ENCODE results near the gene ACO1. TPM values are rescaled to one million over a fixed set of nuclear protein-coding genes. Genes with fewer than 3 reads are reported as not detected.
A peak's percentile ranks its signal among the peaks of the same experiment; 100 is the strongest.

The ACO1 gene
- total RNA-seq, 1 experiment from 2014 or later = 36.2 TPM

- no peak overlapping the region for H3K9ac ChIP-seq (ENCODE audit: low read length)
- H3K4me1 ChIP-seq (ENCODE audit: control insufficient read depth in 1 of 2, insufficient read depth in 2 of 2, low read length in 2 of 2) = peaks cover 4 to 6% of the 10 kb centered on the region in 2 experiments; a peak in 2 of 4 replicates
- ChIA-PET CTCF (no interaction called here), RAD21 (ENCODE audit: low non-redundant PET in 1 of 2, low total read pairs in 2 of 2, uncharacterized antibody in 2 of 2, unreplicated experiment in 2 of 2) (no interaction called here), POLR2A (no interaction called here)
- H4K20me1 ChIP-seq (ENCODE audit: insufficient read depth) = no peaks in the 10 kb centered on the region
- no peak overlapping the region for H3K4me2 ChIP-seq (ENCODE audit: low read length)
- no peak overlapping the region for H3K4me3 ChIP-seq (replicated peaks in 1 of 2; ENCODE audit: low read depth in 1 of 2, low read length in 2 of 2)
- ATAC-seq = no peak
- H2AFZ ChIP-seq (ENCODE audit: low read depth, low read length, poor library complexity, severe bottlenecking) = no peak overlapping the region
- no TSS peak for BruUV-seq (replicated peaks)
- H3K9me3 ChIP-seq (ENCODE audit: control insufficient read depth in 1 of 2, insufficient read depth in 1 of 2, low read depth in 1 of 2, low read length in 2 of 2) = no peaks in the 10 kb centered on the region
- peaks cover 15% of the 10 kb centered on the region; the same call in 1 of the 2 replicates for H3K79me2 ChIP-seq (ENCODE audit: insufficient read depth, low read length)
- H3K27ac ChIP-seq (ENCODE audit: low read depth, low read length) = no peak overlapping the region
- H3K9me2 ChIP-seq (ENCODE audit: insufficient read depth) = no peaks in the 10 kb centered on the region
- intact Hi-C loops (cut with micrococcal nuclease) = no loop called here
- no peaks in the 10 kb centered on the region for H3K36me3 ChIP-seq (ENCODE audit: control insufficient read depth in 1 of 2, insufficient read depth in 2 of 2, low read length in 2 of 2)
- no peak for DNase-seq (ENCODE audit: low read depth, low spot score)
- TF ChIP-seq JUND (IDR thresholded peaks at IDR 0.05) (no peak), SIN3A (IDR thresholded peaks at IDR 0.05; ENCODE audit: low read depth) (no peak)
- H3K27me3 ChIP-seq (ENCODE audit: insufficient read depth, low read length) = no peaks in the 10 kb centered on the region
Measured at GRCh38 chr9:32394381-32395049, 10.1 kb downstream of the ACO1 start.

- ATAC-seq = 0 out of 2 replicates have a peak, but pooled peaks have one; percentile 50
- no peaks in the 10 kb centered on the region for H3K27me3 ChIP-seq (ENCODE audit: insufficient read depth, low read length)
- DNase-seq (ENCODE audit: low read depth, low spot score) = no peak
- H2AFZ ChIP-seq (ENCODE audit: low read depth, low read length, poor library complexity, severe bottlenecking) = no peak overlapping the region
- BruUV-seq (replicated peaks) = no TSS peak
- H3K27ac ChIP-seq (ENCODE audit: low read depth, low read length) = no peak overlapping the region
- H3K4me3 ChIP-seq (replicated peaks in 1 of 2; ENCODE audit: low read depth in 1 of 2, low read length in 2 of 2) = no peak overlapping the region
- H4K20me1 ChIP-seq (ENCODE audit: insufficient read depth) = no peaks in the 10 kb centered on the region
- peaks cover 4 to 6% of the 10 kb centered on the region in 2 experiments; a peak in 2 of 4 replicates for H3K4me1 ChIP-seq (ENCODE audit: control insufficient read depth in 1 of 2, insufficient read depth in 2 of 2, low read length in 2 of 2)
- ChIA-PET RAD21 (ENCODE audit: low non-redundant PET in 1 of 2, low total read pairs in 2 of 2, uncharacterized antibody in 2 of 2, unreplicated experiment in 2 of 2) (no interaction called here), CTCF (no interaction called here), POLR2A (no interaction called here)
- H3K36me3 ChIP-seq (ENCODE audit: control insufficient read depth in 1 of 2, insufficient read depth in 2 of 2, low read length in 2 of 2) = no peaks in the 10 kb centered on the region
- peaks cover 18% of the 10 kb centered on the region; the same call in 1 of the 2 replicates for H3K79me2 ChIP-seq (ENCODE audit: insufficient read depth, low read length)
- H3K9me2 ChIP-seq (ENCODE audit: insufficient read depth) = no peaks in the 10 kb centered on the region
- no peak overlapping the region for H3K4me2 ChIP-seq (ENCODE audit: low read length)
- H3K9me3 ChIP-seq (ENCODE audit: control insufficient read depth in 1 of 2, insufficient read depth in 1 of 2, low read depth in 1 of 2, low read length in 2 of 2) = no peaks in the 10 kb centered on the region
- intact Hi-C loops (cut with micrococcal nuclease) = no loop called here
- no peak overlapping the region for H3K9ac ChIP-seq (ENCODE audit: low read length)
- no peak for TF ChIP-seq TCF7L2 (IDR thresholded peaks at IDR 0.05; ENCODE audit: borderline replicate concordance, extremely low read depth, insufficient read depth, insufficient read length)
- TF ChIP-seq MAX (IDR thresholded peaks at IDR 0.05) = no peak
- no peak for TF ChIP-seq FOSL1 (IDR thresholded peaks at IDR 0.05; ENCODE audit: low read depth)
- no peak for TF ChIP-seq POLR2A (IDR thresholded peaks at IDR 0.05; ENCODE audit: borderline replicate concordance, extremely low read depth, insufficient read depth, insufficient read length)
- no peak for TF ChIP-seq SP1 (IDR thresholded peaks at IDR 0.05; ENCODE audit: low read depth)
- TF ChIP-seq ZBTB33 (IDR thresholded peaks at IDR 0.05; ENCODE audit: extremely low read depth, insufficient replicate concordance, low read length) = no peak
- TF ChIP-seq JUND (IDR thresholded peaks at IDR 0.05) = no peak
- no peak for TF ChIP-seq YY1 (IDR thresholded peaks at IDR 0.05; ENCODE audit: extremely low read depth, insufficient replicate concordance, low read depth, low read length)
- TF ChIP-seq ELF1 (IDR thresholded peaks at IDR 0.05; ENCODE audit: borderline replicate concordance, low read depth) = no peak
- no peak for TF ChIP-seq CEBPB (IDR thresholded peaks at IDR 0.05; ENCODE audit: low read depth)
- TF ChIP-seq RAD21 (IDR thresholded peaks at IDR 0.05; ENCODE audit: low read depth) = no peak
- no peak for TF ChIP-seq CBX3 (IDR thresholded peaks at IDR 0.05; ENCODE audit: low read depth)
- no peak for TF ChIP-seq CTCF (IDR thresholded peaks at IDR 0.05 in 2 of 3, conservative IDR thresholded peaks at IDR 0.05 in 1 of 3; ENCODE audit: borderline replicate concordance in 1 of 3, insufficient read depth in 1 of 3, low read depth in 2 of 3, low read length in 2 of 3)
- TF ChIP-seq ZNF274 (IDR thresholded peaks at IDR 0.05; ENCODE audit: low read depth, low read length) = no peak
- TF ChIP-seq POLR2AphosphoS5 (IDR thresholded peaks at IDR 0.05; ENCODE audit: low read depth, low read length) = no peak
Measured at GRCh38 chr9:32395510-32396216, 11.2 kb downstream of the ACO1 start.
